ENCODE results near the gene PTK7. TPM values are rescaled to one million over a fixed set of nuclear protein-coding genes. Genes with fewer than 3 reads are reported as not detected.

Gene PTK7
- total RNA-seq, 1 experiment from 2014 or later: 165 TPM

GRCh38 chr6:43170931-43171706 is 95.0 kb downstream of the PTK7 start, which contains the start of gene SRF (continued):
- TF ChIP-seq CTCF (IDR thresholded peaks at IDR 0.05) (peak; percentile 57), NFYB (CRISPR knock-in tag; conservative IDR thresholded peaks at IDR 0.05; ENCODE audit: low read depth) (peak; percentile 65), ZBTB21 (CRISPR knock-in tag; IDR thresholded peaks at IDR 0.05; ENCODE audit: borderline replicate concordance) (no peak), RELA (CRISPR knock-in tag; IDR thresholded peaks at IDR 0.05; ENCODE audit: borderline replicate concordance) (0 out of 2 replicates have a peak, but pooled peaks have one; percentile 57), ELF4 (CRISPR knock-in tag; IDR thresholded peaks at IDR 0.05; ENCODE audit: low read depth) (0 out of 2 replicates have a peak, but pooled peaks have one; percentile 25), EMX1 (CRISPR knock-in tag; IDR thresholded peaks at IDR 0.05) (no peak), HMGA2 (CRISPR knock-in tag; IDR thresholded peaks at IDR 0.05) (peak; percentile 41; the same call in 1 of the 2 replicates), ESRRA (CRISPR knock-in tag; IDR thresholded peaks at IDR 0.05; ENCODE audit: borderline replicate concordance) (peak; percentile 63; the same call in 1 of the 2 replicates), GRHL2 (CRISPR knock-in tag; IDR thresholded peaks at IDR 0.05; ENCODE audit: insufficient replicate concordance, severe bottlenecking) (no peak), ZNF396 (CRISPR knock-in tag; IDR thresholded peaks at IDR 0.05; ENCODE audit: borderline replicate concordance) (peak; percentile 89; the same call in 1 of the 2 replicates), PRRX2 (CRISPR knock-in tag; IDR thresholded peaks at IDR 0.05) (peak; percentile 83; the same call in 1 of the 2 replicates), TEAD4 (CRISPR knock-in tag; IDR thresholded peaks at IDR 0.05) (no peak), ZNF317 (CRISPR knock-in tag; IDR thresholded peaks at IDR 0.05; ENCODE audit: borderline replicate concordance, low read depth) (no peak), KAT7 (CRISPR knock-in tag; IDR thresholded peaks at IDR 0.05; ENCODE audit: borderline replicate concordance) (peak; percentile 98), ZNF423 (CRISPR knock-in tag; IDR thresholded peaks at IDR 0.05) (peak; percentile 95)
- TF ChIP-seq, protein P1, sequence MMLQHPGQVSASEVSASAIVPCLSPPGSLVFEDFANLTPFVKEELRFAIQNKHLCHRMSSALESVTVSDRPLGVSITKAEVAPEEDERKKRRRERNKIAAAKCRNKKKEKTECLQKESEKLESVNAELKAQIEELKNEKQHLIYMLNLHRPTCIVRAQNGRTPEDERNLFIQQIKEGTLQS (CRISPR knock-in tag; conservative IDR thresholded peaks at IDR 0.05): no peak
- TF ChIP-seq, protein P2, sequence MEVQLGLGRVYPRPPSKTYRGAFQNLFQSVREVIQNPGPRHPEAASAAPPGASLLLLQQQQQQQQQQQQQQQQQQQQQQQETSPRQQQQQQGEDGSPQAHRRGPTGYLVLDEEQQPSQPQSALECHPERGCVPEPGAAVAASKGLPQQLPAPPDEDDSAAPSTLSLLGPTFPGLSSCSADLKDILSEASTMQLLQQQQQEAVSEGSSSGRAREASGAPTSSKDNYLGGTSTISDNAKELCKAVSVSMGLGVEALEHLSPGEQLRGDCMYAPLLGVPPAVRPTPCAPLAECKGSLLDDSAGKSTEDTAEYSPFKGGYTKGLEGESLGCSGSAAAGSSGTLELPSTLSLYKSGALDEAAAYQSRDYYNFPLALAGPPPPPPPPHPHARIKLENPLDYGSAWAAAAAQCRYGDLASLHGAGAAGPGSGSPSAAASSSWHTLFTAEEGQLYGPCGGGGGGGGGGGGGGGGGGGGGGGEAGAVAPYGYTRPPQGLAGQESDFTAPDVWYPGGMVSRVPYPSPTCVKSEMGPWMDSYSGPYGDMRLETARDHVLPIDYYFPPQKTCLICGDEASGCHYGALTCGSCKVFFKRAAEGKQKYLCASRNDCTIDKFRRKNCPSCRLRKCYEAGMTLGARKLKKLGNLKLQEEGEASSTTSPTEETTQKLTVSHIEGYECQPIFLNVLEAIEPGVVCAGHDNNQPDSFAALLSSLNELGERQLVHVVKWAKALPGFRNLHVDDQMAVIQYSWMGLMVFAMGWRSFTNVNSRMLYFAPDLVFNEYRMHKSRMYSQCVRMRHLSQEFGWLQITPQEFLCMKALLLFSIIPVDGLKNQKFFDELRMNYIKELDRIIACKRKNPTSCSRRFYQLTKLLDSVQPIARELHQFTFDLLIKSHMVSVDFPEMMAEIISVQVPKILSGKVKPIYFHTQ (CRISPR knock-in tag; IDR thresholded peaks at IDR 0.05): no peak; the same call in 1 of the 2 replicates
- TF ChIP-seq, protein P3, sequence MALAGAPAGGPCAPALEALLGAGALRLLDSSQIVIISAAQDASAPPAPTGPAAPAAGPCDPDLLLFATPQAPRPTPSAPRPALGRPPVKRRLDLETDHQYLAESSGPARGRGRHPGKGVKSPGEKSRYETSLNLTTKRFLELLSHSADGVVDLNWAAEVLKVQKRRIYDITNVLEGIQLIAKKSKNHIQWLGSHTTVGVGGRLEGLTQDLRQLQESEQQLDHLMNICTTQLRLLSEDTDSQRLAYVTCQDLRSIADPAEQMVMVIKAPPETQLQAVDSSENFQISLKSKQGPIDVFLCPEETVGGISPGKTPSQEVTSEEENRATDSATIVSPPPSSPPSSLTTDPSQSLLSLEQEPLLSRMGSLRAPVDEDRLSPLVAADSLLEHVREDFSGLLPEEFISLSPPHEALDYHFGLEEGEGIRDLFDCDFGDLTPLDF (CRISPR knock-in tag; IDR thresholded peaks at IDR 0.05): no peak
- TF ChIP-seq, protein P4, sequence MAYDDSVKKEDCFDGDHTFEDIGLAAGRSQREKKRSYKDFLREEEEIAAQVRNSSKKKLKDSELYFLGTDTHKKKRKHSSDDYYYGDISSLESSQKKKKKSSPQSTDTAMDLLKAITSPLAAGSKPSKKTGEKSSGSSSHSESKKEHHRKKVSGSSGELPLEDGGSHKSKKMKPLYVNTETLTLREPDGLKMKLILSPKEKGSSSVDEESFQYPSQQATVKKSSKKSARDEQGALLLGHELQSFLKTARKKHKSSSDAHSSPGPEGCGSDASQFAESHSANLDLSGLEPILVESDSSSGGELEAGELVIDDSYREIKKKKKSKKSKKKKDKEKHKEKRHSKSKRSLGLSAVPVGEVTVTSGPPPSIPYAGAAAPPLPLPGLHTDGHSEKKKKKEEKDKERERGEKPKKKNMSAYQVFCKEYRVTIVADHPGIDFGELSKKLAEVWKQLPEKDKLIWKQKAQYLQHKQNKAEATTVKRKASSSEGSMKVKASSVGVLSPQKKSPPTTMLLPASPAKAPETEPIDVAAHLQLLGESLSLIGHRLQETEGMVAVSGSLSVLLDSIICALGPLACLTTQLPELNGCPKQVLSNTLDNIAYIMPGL (CRISPR knock-in tag; IDR thresholded peaks at IDR 0.05): peak; percentile 70; the same call in 1 of the 2 replicates
- TF ChIP-seq, protein P5, sequence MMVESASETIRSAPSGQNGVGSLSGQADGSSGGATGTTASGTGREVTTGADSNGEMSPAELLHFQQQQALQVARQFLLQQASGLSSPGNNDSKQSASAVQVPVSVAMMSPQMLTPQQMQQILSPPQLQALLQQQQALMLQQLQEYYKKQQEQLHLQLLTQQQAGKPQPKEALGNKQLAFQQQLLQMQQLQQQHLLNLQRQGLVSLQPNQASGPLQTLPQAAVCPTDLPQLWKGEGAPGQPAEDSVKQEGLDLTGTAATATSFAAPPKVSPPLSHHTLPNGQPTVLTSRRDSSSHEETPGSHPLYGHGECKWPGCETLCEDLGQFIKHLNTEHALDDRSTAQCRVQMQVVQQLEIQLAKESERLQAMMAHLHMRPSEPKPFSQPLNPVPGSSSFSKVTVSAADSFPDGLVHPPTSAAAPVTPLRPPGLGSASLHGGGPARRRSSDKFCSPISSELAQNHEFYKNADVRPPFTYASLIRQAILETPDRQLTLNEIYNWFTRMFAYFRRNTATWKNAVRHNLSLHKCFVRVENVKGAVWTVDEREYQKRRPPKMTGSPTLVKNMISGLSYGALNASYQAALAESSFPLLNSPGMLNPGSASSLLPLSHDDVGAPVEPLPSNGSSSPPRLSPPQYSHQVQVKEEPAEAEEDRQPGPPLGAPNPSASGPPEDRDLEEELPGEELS (CRISPR knock-in tag; IDR thresholded peaks at IDR 0.05): peak; percentile 84
- TF ChIP-seq, protein P6, sequence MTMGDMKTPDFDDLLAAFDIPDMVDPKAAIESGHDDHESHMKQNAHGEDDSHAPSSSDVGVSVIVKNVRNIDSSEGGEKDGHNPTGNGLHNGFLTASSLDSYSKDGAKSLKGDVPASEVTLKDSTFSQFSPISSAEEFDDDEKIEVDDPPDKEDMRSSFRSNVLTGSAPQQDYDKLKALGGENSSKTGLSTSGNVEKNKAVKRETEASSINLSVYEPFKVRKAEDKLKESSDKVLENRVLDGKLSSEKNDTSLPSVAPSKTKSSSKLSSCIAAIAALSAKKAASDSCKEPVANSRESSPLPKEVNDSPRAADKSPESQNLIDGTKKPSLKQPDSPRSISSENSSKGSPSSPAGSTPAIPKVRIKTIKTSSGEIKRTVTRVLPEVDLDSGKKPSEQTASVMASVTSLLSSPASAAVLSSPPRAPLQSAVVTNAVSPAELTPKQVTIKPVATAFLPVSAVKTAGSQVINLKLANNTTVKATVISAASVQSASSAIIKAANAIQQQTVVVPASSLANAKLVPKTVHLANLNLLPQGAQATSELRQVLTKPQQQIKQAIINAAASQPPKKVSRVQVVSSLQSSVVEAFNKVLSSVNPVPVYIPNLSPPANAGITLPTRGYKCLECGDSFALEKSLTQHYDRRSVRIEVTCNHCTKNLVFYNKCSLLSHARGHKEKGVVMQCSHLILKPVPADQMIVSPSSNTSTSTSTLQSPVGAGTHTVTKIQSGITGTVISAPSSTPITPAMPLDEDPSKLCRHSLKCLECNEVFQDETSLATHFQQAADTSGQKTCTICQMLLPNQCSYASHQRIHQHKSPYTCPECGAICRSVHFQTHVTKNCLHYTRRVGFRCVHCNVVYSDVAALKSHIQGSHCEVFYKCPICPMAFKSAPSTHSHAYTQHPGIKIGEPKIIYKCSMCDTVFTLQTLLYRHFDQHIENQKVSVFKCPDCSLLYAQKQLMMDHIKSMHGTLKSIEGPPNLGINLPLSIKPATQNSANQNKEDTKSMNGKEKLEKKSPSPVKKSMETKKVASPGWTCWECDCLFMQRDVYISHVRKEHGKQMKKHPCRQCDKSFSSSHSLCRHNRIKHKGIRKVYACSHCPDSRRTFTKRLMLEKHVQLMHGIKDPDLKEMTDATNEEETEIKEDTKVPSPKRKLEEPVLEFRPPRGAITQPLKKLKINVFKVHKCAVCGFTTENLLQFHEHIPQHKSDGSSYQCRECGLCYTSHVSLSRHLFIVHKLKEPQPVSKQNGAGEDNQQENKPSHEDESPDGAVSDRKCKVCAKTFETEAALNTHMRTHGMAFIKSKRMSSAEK (CRISPR knock-in tag; IDR thresholded peaks at IDR 0.05; ENCODE audit: borderline replicate concordance): no peak
- TF ChIP-seq, protein P7, sequence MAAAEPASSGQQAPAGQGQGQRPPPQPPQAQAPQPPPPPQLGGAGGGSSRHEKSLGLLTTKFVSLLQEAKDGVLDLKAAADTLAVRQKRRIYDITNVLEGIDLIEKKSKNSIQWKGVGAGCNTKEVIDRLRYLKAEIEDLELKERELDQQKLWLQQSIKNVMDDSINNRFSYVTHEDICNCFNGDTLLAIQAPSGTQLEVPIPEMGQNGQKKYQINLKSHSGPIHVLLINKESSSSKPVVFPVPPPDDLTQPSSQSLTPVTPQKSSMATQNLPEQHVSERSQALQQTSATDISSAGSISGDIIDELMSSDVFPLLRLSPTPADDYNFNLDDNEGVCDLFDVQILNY (CRISPR knock-in tag; IDR thresholded peaks at IDR 0.05): no peak; the same call in 1 of the 2 replicates

Data from WTC11 (cell line).